Caco-2 (cell line): ENCODE measurements around the gene EFNA3. TPM values are rescaled to one million over a fixed set of nuclear protein-coding genes. Genes with fewer than 3 reads are reported as not detected.

Source experiments
- BruUV-seq: library from RNA; stranded (reverse); fragments of 400-500 nt; replicated peaks from 2 replicates; lab custom pipeline; 2021; lab: Mats Ljungman, UMichigan
- CTCF ChIA-PET: fragments of 300-600 bp; sonication (Branson Sonifier 250); formaldehyde crosslinking; loops from one replicate; lab custom pipeline; 2022; ENCODE audit warnings: antibody characterized with exemption; lab: Charles Lee
- POLR2A ChIA-PET: fragments of 300-600 bp; sonication (Branson Sonifier 250); formaldehyde crosslinking; loops from one replicate; lab custom pipeline; 2022; ENCODE audit warnings: antibody characterized with exemption; lab: Charles Lee
- DNase-seq, 2 experiments: peaks; one replicate each; pipeline versions ENCODE4 v3.0.0 to v3.0.0-alpha.2; 2020 to 2022
- H3K27me3 ChIP-seq: replicated peaks from 2 replicates; pipeline ENCODE4 v1.6.0; 2011; ENCODE audit warnings: low read length; ENCODE audit not compliant: control insufficient read depth, insufficient read depth
- H3K36me3 ChIP-seq: 2 replicates; pipeline ENCODE4 v1.5.1; 2011; ENCODE audit warnings: low read length; ENCODE audit not compliant: control insufficient read depth, insufficient read depth
- H3K4me1 ChIP-seq: fragments of 250-450 bp; sonication (Bioruptor Pico); 2 replicates; pipeline ENCODE4 v1.5.1; 2020; ENCODE audit warnings: mild to moderate bottlenecking
- H3K4me3 ChIP-seq: 2 replicates; pipeline ENCODE4 v1.5.1; 2011; ENCODE audit warnings: low read depth, mild to moderate bottlenecking, control low read depth, low read length
- H3K9me3 ChIP-seq: fragments of 250-450 bp; sonication (Bioruptor Pico); 2 replicates; pipeline ENCODE4 v1.5.1; 2020; ENCODE audit warnings: mild to moderate bottlenecking, moderate library complexity
- H3K27ac Mint-ChIP-seq: one replicate; pipeline ENCODE4 v1.8.0; 2022; ENCODE audit warnings: mixed read lengths; ENCODE audit not compliant: unreplicated experiment
- H3K27me3 Mint-ChIP-seq: one replicate; pipeline ENCODE4 v1.8.0; 2022; ENCODE audit warnings: mixed read lengths; ENCODE audit not compliant: insufficient read depth, unreplicated experiment
- H3K36me3 Mint-ChIP-seq: one replicate; pipeline ENCODE4 v1.8.0; 2022; ENCODE audit warnings: mild to moderate bottlenecking, mixed read lengths; ENCODE audit not compliant: insufficient read depth, unreplicated experiment
- H3K4me1 Mint-ChIP-seq: one replicate; pipeline ENCODE4 v1.8.0; 2022; ENCODE audit warnings: low read depth, mixed read lengths; ENCODE audit not compliant: unreplicated experiment
- H3K4me3 Mint-ChIP-seq: one replicate; pipeline ENCODE4 v1.8.0; 2022; ENCODE audit warnings: mild to moderate bottlenecking, moderate library complexity, mixed read lengths; ENCODE audit not compliant: unreplicated experiment
- H3K9me3 Mint-ChIP-seq: one replicate; pipeline ENCODE4 v1.8.0; 2022; ENCODE audit warnings: mixed read lengths; ENCODE audit not compliant: unreplicated experiment
- CTCF ChIP-seq, 2 experiments: fragments of 200-600 bp in 1 of 2; IDR thresholded peaks; 1 replicate in 1 of 2; 2 replicates in 1 of 2; pipeline versions ENCODE4 v1.5.1 to v1.8.0; 2011 to 2022; ENCODE audit warnings: antibody characterized with exemption in 1 of 2, control low read depth in 1 of 2, inconsistent platforms in 1 of 2, low read depth in 1 of 2, low read length in 1 of 2, mild to moderate bottlenecking in 1 of 2, moderate library complexity in 1 of 2; ENCODE audit not compliant: insufficient read depth in 1 of 2, severe bottlenecking in 1 of 2, unreplicated experiment in 1 of 2
- intact Hi-C: fragments of 100-400 bp; cut with micrococcal nuclease; formaldehyde crosslinking; loops from one replicate; pipeline ENCODE4 v1.10.0; 2022; ENCODE audit not compliant: unreplicated experiment
- total RNA-seq: library from RNA; stranded (reverse); gene quantifications from 2 replicates; pipeline ENCODE4 v1.2.3, GENCODE V29; 2022

The EFNA3 gene
- total RNA-seq, 1 experiment from 2014 or later, result 3.5 TPM

GRCh38 chr1:155103325-155103724 lies 24.7 kb downstream of the EFNA3 start:
- H3K27me3 Mint-ChIP-seq, result no peaks in the 10 kb centered on the region
- no peak for DNase-seq
- H3K36me3 Mint-ChIP-seq, result no peaks in the 10 kb centered on the region
- intact Hi-C loops, result loop anchor here (10.0 kb wide), 1 partner anchor 829 kb away; the partner anchor contains the start of gene HAX1
- no TSS peak for BruUV-seq
- CTCF ChIA-PET, result interaction anchor here (0.9 kb wide), 1 partner anchor 12 kb away, joined by 3 read pairs; no protein-coding TSS in a partner anchor
- peaks cover 10% of the 10 kb centered on the region for H3K4me1 Mint-ChIP-seq
- POLR2A ChIA-PET, result no interaction called here
- Histone ChIP-seq H3K36me3 (no peaks in the 10 kb centered on the region), H3K4me3 (no peak overlapping the region), H3K4me1 (peaks cover 28% of the 10 kb centered on the region), H3K27me3 (no peaks in the 10 kb centered on the region), H3K9me3 (no peaks in the 10 kb centered on the region)
- no peak overlapping the region for H3K4me3 Mint-ChIP-seq
- H3K9me3 Mint-ChIP-seq, result no peaks in the 10 kb centered on the region
- H3K27ac Mint-ChIP-seq, result no peak overlapping the region
- TF ChIP-seq CTCF (IDR thresholded peaks at IDR 0.05; ENCODE audit: insufficient read depth in 1 of 2, low read depth in 1 of 2, low read length in 1 of 2, severe bottlenecking in 1 of 2, unreplicated experiment in 1 of 2), result no peak

GRCh38 chr1:155104605-155105534 lies 26.2 kb downstream of the EFNA3 start:
- Mint-ChIP-seq H3K36me3 (no peaks in the 10 kb centered on the region), H3K27me3 (no peaks in the 10 kb centered on the region), H3K27ac (peak overlapping the region; percentile 0), H3K4me3 (no peak overlapping the region), H3K9me3 (no peaks in the 10 kb centered on the region), H3K4me1 (peaks cover 10% of the 10 kb centered on the region)
- H3K27me3 ChIP-seq, result no peaks in the 10 kb centered on the region
- TF ChIP-seq CTCF (IDR thresholded peaks at IDR 0.05; ENCODE audit: insufficient read depth in 1 of 2, low read depth in 1 of 2, low read length in 1 of 2, severe bottlenecking in 1 of 2, unreplicated experiment in 1 of 2), result no peak
- intact Hi-C loops, result loop anchor here (10.0 kb wide), 1 partner anchor 830 kb away; the partner anchor contains the start of gene HAX1
- H3K36me3 ChIP-seq, result no peaks in the 10 kb centered on the region
- H3K9me3 ChIP-seq, result no peaks in the 10 kb centered on the region
- POLR2A ChIA-PET, result no interaction called here
- H3K4me1 ChIP-seq, result peaks cover 28% of the 10 kb centered on the region
- H3K4me3 ChIP-seq, result no peak overlapping the region
- CTCF ChIA-PET, result interaction anchor here (0.6 to 1.8 kb wide), 4 partner anchors 14 to 89 kb away, joined by 3 to 10 read pairs (median 4); no protein-coding TSS in a partner anchor
- BruUV-seq, result no TSS peak
- DNase-seq, result no peak

- H3K27me3 Mint-ChIP-seq, result no peaks in the 10 kb centered on the region
- H3K9me3 ChIP-seq, result no peaks in the 10 kb centered on the region
- intact Hi-C loops, result loop anchor here (10.0 kb wide), 1 partner anchor 831 kb away; the partner anchor contains the start of gene HAX1
- no peak overlapping the region for H3K4me3 Mint-ChIP-seq
- H3K9me3 Mint-ChIP-seq, result no peaks in the 10 kb centered on the region
- no peaks in the 10 kb centered on the region for H3K36me3 ChIP-seq
- peak overlapping the region; percentile 0 for H3K27ac Mint-ChIP-seq
- H3K4me1 Mint-ChIP-seq, result peaks cover 10% of the 10 kb centered on the region
- H3K36me3 Mint-ChIP-seq, result no peaks in the 10 kb centered on the region
- ChIA-PET POLR2A (no interaction called here), CTCF (interaction anchor here (0.9 to 1.8 kb wide), 4 partner anchors 14 to 88 kb away, joined by 3 to 6 read pairs (median 3); partner anchors contain the start of gene ADAM15)
- BruUV-seq, result no TSS peak
- peak in 1 of 2 experiments; percentile 34 for DNase-seq
- TF ChIP-seq CTCF (IDR thresholded peaks at IDR 0.05; ENCODE audit: insufficient read depth in 1 of 2, low read depth in 1 of 2, low read length in 1 of 2, severe bottlenecking in 1 of 2, unreplicated experiment in 1 of 2), result no peak
- peaks cover 28% of the 10 kb centered on the region for H3K4me1 ChIP-seq
- H3K4me3 ChIP-seq, result no peak overlapping the region
- no peaks in the 10 kb centered on the region for H3K27me3 ChIP-seq
Measured at GRCh38 chr1:155105604-155106011, 27.0 kb downstream of the EFNA3 start.
